Vagina (tissue), 2 donors: Measurements from ENCODE around the gene ST3GAL6.

Source experiments
- POLR2A ChIP-seq, 2 donors: fragments of 450-650 bp; IDR thresholded peaks; one replicate each; pipeline ENCODE4 v1.6.1; 2017; ENCODE audit warnings: antibody characterized with exemption in 2 of 2, mild to moderate bottlenecking in 2 of 2, moderate library complexity in 2 of 2
- POLR2AphosphoS5 ChIP-seq, 2 donors: sonication (generic); formaldehyde crosslinking; IDR thresholded peaks; one replicate each; pipeline ENCODE4 v1.9.0; 2017; ENCODE audit warnings: antibody characterized with exemption in 2 of 2, mild to moderate bottlenecking in 2 of 2, low read depth in 1 of 2; ENCODE audit not compliant: insufficient read depth in 1 of 2
- TF ChIP-seq, protein P1 (sequence below), 3 experiments: fragments of 450-650 bp in 2 of 3; fragments of 200-600 bp in 1 of 3; sonication (generic) in 1 of 3; IDR thresholded peaks; one replicate each; pipeline ENCODE4 v1.5.1; 2017 to 2019; ENCODE audit warnings: antibody characterized with exemption in 3 of 3, mild to moderate bottlenecking in 2 of 3, moderate library complexity in 2 of 3

DNA sequence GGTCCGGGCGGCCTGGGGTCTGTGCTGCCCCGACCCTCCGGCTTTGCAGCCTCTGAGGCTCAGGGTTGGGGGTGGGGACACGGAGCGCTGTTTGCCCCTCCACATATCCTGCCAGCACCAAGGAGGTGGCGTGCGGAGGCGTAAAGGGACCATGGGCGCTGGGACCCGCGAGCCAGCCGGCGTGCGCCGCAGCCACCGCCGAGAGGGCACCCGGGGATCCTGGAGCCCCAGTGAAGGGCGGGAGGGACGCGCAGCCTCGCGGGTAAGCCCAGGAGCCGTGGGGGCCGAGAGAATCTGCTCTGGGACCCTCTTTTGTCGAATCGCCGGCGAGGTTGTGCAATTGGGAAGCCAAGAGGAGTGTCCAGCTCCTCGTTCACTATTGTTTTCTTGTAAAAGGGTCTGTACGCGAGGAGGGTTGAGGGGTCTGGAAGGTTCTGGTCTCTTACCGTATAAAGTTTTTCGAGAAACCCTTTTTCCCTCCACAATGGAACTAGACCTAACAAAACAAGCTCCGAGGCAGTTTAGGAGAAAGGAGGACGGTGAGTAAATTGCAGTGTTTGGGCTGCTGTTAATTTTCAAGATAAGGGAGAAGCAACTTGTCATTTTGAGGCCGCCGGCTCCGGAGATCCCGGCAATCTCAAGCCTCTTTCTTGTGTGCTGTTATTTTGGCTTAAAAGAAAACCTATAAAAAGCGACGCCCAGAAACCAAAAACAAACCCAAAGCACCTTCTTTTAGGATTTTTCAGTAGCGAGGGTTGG lies 29.9 kb upstream of the ST3GAL6 start:
- TF ChIP-seq POLR2A (IDR thresholded peaks at IDR 0.05) (no peak), POLR2AphosphoS5 (IDR thresholded peaks at IDR 0.05; ENCODE audit: insufficient read depth in 1 of 2, low read depth in 1 of 2) (no peak)
- TF ChIP-seq, protein P1, sequence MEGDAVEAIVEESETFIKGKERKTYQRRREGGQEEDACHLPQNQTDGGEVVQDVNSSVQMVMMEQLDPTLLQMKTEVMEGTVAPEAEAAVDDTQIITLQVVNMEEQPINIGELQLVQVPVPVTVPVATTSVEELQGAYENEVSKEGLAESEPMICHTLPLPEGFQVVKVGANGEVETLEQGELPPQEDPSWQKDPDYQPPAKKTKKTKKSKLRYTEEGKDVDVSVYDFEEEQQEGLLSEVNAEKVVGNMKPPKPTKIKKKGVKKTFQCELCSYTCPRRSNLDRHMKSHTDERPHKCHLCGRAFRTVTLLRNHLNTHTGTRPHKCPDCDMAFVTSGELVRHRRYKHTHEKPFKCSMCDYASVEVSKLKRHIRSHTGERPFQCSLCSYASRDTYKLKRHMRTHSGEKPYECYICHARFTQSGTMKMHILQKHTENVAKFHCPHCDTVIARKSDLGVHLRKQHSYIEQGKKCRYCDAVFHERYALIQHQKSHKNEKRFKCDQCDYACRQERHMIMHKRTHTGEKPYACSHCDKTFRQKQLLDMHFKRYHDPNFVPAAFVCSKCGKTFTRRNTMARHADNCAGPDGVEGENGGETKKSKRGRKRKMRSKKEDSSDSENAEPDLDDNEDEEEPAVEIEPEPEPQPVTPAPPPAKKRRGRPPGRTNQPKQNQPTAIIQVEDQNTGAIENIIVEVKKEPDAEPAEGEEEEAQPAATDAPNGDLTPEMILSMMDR (IDR thresholded peaks at IDR 0.05), result no peak
